Mucosa of descending colon (tissue), 3 donors: ENCODE measurements around the gene ETV6. TPM values are rescaled to one million over a fixed set of nuclear protein-coding genes. Genes with fewer than 3 reads are reported as not detected.
A peak's percentile ranks its signal among the peaks of the same experiment; 100 is the strongest.

Source experiments
- ATAC-seq: fragments of 200-7000 bp; cut with Tn5 transposase; one replicate; pipeline ENCODE4 v1.9.1; 2020; ENCODE audit warnings: mild to moderate bottlenecking, moderate library complexity
- DNase-seq, 3 donors: peaks; one replicate each; pipeline ENCODE4 v3.0.0-alpha.2; 2020
- H3K36me3 ChIP-seq: fragments of 200-600 bp; one replicate; pipeline ENCODE4 v1.8.0; 2021; ENCODE audit warnings: low read depth, mild to moderate bottlenecking
- H3K4me1 ChIP-seq: fragments of 200-600 bp; one replicate; pipeline ENCODE4 v1.8.0; 2021; ENCODE audit warnings: low read depth, mild to moderate bottlenecking
- H3K4me3 ChIP-seq: fragments of 200-600 bp; one replicate; pipeline ENCODE4 v1.8.0; 2021; ENCODE audit warnings: mild to moderate bottlenecking
- H3K9me3 ChIP-seq: fragments of 200-600 bp; one replicate; pipeline ENCODE4 v1.8.0; 2021; ENCODE audit warnings: mild to moderate bottlenecking
- CTCF ChIP-seq: fragments of 200-600 bp; IDR thresholded peaks from one replicate; pipeline ENCODE4 v1.8.0; 2022; ENCODE audit warnings: antibody characterized with exemption, mild to moderate bottlenecking
- intact Hi-C, 2 donors: fragments of 100-400 bp; cut with DNase I in 1 of 2; cut with micrococcal nuclease in 1 of 2; formaldehyde crosslinking; loops; one replicate each; pipeline versions ENCODE4 v1.11.0 to v1.11.1; 2022; cut with DNase I, micrococcal nuclease
- total RNA-seq, 3 donors: library from RNA; stranded (reverse); fragmentation: NEBNext Ultra II Directional in 2 of 3; extraction: Animal tissue kit (Norgen Biotek cat#: 25700) in 2 of 3; gene quantifications; one replicate each; pipeline versions ENCODE4 v1.2.1 to v1.2.4, GENCODE V29; 2021 to 2023
- donor health status: DM: no; HTN: no; CAD: no; lungs with moderate emphysema.
- donor health status: DM: no; HTN: no; CAD: no.
- donor health status: DM: no; HTN: yes; CAD: no.

The ETV6 gene
- total RNA-seq, 3 donors from 2014 or later = 60.9 to 74.3 (median 72.8) TPM

GRCh38 chr12:11730299-11731041 lies 81.0 kb downstream of the ETV6 start:
- H3K36me3 ChIP-seq = peaks cover 5% of the 10 kb centered on the region
- TF ChIP-seq CTCF = no peak
- no peak overlapping the region for H3K4me3 ChIP-seq
- peaks cover 41% of the 10 kb centered on the region for H3K4me1 ChIP-seq
- intact Hi-C loops = no loop called here
- peak; percentile 64 to 85 (median 70) for DNase-seq
- no peaks in the 10 kb centered on the region for H3K9me3 ChIP-seq
- ATAC-seq = peak; percentile 81

- DNase-seq (no peak), ATAC-seq (no peak)
- Histone ChIP-seq H3K4me1 (peaks cover 41% of the 10 kb centered on the region), H3K9me3 (no peaks in the 10 kb centered on the region), H3K4me3 (no peak overlapping the region), H3K36me3 (peaks cover 5% of the 10 kb centered on the region)
- no peak for TF ChIP-seq CTCF
- intact Hi-C loops = no loop called here
Observed at GRCh38 chr12:11731042-11731357, 81.5 kb downstream of the ETV6 start.

- intact Hi-C loops = no loop called here
- ATAC-seq = peak; percentile 32
- Histone ChIP-seq H3K9me3 (no peaks in the 10 kb centered on the region), H3K4me1 (peaks cover 41% of the 10 kb centered on the region), H3K36me3 (peaks cover 5% of the 10 kb centered on the region), H3K4me3 (no peak overlapping the region)
- no peak for TF ChIP-seq CTCF
- DNase-seq = no peak
Observed at GRCh38 chr12:11731455-11731854, 82.0 kb downstream of the ETV6 start.

- H3K4me1 ChIP-seq = peaks cover 42% of the 10 kb centered on the region
- H3K9me3 ChIP-seq = no peaks in the 10 kb centered on the region
- no peak overlapping the region for H3K4me3 ChIP-seq
- no peak for DNase-seq
- H3K36me3 ChIP-seq = peaks cover 5% of the 10 kb centered on the region
- intact Hi-C loops = no loop called here
- ATAC-seq = no peak
- no peak for TF ChIP-seq CTCF
Observed at GRCh38 chr12:11732023-11732422, 82.5 kb downstream of the ETV6 start.

GRCh38 chr12:11732715-11733114 lies 83.2 kb downstream of the ETV6 start:
- no peak for DNase-seq
- no peak for TF ChIP-seq CTCF
- ATAC-seq = no peak
- no peaks in the 10 kb centered on the region for H3K9me3 ChIP-seq
- H3K4me1 ChIP-seq = peaks cover 35% of the 10 kb centered on the region
- intact Hi-C loops = no loop called here
- H3K4me3 ChIP-seq = no peak overlapping the region
- H3K36me3 ChIP-seq = peaks cover 5% of the 10 kb centered on the region
